Amniotic stem cell (primary cell): ENCODE measurements around the gene FBXL13.
A peak's percentile ranks its signal among the peaks of the same experiment; 100 is the strongest.
"Not testable (repeated sequence)": the region's sequence is repeated elsewhere in the genome, so short reads cannot be mapped to it uniquely, and the experiment has no call there.

Experiments used
- DNase-seq: peaks from one replicate; lab custom pipeline; 2025; lab: John Stamatoyannopoulos, UW

Gene FBXL13

DNA sequence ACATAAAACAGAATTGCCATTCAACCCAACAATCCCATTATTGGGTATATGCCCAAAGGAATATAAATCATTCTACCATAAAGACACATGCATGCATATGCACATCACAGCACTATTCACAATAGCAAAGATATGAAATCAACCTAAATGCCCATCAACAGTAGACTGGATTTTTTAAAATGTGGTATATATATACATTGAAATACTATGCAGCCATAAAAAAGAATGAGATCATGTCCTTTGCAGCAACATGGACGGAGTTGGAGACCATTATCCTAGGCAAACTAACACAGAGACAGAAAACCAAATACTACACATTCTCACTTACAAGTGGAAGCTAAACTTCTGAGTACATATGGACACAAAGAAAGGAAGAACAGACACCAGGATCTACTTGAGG, 51.0 kb downstream of the FBXL13 start:
- DNase-seq = not testable (repeated sequence)

DNA sequence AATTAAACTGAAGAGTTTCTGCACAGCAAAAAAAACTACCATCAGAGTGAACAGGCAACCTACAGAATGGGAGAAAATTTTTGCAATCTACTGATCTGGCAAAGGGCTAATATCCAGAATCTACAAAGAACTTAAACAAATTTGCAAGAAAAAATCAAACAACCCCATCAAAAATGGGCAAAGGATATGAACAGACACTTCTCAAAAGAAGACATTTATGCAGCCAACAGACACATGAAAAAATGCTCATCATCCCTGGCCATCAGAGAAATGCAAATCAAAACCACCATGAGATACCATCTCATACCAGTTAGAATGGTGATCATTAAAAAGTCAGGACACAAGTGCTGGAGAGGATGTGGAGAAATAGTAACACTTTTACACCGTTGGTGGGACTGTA, 53.1 kb downstream of the FBXL13 start:
- not testable (repeated sequence) for DNase-seq

DNA sequence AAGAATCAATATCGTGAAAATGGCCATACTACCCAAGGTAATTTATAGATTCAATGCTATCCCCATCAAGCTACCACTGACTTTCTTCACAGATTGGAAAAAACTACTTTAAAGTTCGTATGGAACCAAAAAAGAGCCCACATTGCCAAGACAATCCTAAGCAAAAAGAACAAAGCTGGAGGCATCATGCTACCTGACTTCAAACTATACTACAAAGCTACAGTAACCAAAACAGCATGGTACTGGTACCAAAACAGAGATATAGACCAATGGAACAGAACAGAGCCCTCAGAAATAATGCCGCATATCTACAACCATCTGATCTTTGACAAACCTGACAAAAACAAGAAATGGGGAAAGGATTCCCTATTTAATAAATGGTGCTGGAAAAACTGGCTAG, 53.7 kb downstream of the FBXL13 start:
- not testable (repeated sequence) for DNase-seq

GRCh38 chr7:103018295-103018694, 56.3 kb downstream of the FBXL13 start:
- DNase-seq = not testable (repeated sequence)

GRCh38 chr7:103011650-103012049, 62.9 kb downstream of the FBXL13 start:
- DNase-seq = no peak

DNA sequence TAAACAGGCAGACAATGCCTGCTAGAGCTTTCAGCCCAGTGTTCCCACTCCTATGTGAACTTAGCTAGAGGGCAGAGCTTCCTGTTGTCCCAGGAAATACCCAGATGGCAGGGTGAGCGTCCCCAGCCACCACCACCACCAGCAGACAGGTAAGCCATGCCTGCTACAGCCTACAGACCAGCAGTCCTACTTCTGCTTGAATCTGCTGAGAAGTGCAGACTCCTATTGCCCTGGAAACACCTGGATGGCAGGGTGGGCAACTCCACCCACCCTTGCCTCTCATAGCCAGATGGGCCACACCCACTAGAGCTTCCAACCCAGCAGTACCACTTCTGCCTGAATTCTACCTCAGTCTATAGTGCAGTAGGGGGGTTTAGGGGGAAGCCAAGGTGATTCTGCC, 64.4 kb downstream of the FBXL13 start:
- no peak for DNase-seq

GRCh38 chr7:103009466-103010185, 65.0 kb downstream of the FBXL13 start:
- no peak for DNase-seq

GRCh38 chr7:103003004-103003403, 71.6 kb downstream of the FBXL13 start:
- DNase-seq = no peak

- DNase-seq = no peak
Measured at GRCh38 chr7:103001210-103001609, 73.4 kb downstream of the FBXL13 start.

DNA sequence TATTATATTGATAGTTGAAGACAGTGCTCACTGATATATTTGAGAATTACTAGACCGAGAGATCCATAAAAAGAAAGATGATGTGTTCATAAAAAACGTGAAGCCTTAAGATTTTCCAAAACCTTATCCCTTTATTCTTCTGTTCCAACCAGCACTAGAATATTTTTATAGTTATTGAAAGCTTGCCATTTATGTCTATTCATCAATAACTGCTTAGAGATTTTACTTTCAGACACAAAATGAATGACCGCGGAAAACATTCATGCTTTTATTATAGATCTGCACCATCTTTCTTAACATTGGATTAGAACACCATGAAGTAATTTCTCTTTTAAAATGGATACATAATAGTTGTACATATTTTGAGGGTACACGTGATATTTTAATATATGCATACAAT, 77.6 kb downstream of the FBXL13 start:
- DNase-seq = no peak

GRCh38 chr7:102995609-102996008, 79.0 kb downstream of the FBXL13 start:
- DNase-seq = not testable (repeated sequence)

- DNase-seq = no peak
Measured at GRCh38 chr7:102994567-102994966, 80.0 kb downstream of the FBXL13 start.

DNA sequence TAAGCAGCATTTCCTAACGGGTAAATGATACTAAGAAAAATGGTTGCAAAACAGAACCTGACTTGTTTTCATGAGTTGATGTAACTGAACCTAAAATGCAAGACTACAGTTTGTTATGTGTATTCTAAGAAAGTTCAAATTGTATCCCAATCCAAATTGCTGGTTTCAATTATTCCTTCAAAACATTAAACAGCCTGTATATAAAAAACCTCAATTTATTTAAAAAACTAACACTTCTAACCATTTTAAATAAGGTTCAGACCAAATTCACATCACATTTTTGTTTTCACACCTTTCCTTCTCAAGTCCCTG, 80.9 kb downstream of the FBXL13 start:
- DNase-seq = no peak

DNA sequence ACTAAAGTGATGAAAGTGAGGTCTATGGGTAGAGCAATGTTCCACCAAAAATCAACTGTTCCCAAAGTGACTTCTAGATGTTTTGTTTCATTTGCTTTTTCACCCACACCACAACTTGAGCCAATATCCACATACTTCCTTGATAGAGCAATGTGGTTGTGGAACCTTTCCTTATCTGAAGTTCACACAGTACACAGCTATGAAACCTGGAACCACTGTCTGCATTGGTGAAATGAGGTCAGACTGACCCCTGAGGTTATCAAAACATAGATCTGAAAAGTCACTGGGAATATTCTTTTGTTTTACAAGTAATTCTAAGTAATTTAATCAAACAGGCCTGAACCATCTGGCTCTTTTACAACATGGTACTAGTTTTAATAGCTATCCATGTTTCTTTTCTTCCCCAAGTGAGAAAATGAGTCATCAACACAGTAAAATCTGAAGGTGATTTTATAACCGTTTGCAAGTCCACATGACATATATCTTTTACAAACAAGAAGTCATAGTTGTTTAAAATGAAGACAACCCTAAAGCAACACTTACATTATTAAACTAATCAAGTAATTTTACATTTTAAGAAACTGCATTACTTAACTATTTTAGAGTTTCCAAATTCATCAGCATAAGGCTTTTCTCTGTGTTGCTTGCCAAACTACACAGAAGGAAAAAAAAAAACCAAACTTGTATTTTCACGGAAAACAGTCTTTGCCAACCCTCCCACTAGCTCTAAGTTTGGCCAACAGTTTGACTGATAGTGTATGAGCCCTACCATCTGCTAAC, 81.5 kb downstream of the FBXL13 start:
- no peak for DNase-seq

- no peak for DNase-seq
Measured at GRCh38 chr7:102992509-102992937, 82.1 kb downstream of the FBXL13 start.

DNA sequence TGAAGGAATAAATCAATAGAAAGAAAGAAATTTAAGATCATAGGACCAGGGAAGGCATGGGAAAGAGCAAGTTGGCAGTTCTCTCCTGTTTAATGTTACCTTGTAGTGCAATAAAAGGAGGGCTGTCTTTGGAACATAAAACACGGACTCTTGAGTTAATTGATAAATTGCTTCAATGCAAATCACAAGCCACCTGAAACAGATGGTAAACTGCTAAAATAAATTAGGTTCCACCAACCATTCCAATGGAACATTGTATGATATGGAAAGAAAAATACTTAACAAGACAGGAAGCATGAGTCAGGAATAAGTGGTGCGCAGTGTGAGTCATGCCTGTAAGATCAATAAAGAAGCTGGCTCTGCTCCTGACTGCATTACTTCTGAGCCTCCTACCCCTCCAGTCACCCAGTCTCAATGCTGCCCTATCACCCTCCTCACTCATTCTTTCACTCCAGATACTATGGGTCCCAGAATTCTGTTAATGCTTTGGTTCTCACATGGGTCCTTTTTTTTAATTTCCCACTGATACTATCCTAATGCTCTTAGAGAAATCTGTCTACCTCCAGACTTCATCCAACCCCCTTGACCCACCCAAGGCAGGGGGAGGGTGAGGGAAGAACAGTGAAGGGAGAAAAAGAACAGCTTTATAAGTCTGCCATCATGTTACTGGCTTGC, 82.9 kb downstream of the FBXL13 start:
- DNase-seq = peak; percentile 71

DNA sequence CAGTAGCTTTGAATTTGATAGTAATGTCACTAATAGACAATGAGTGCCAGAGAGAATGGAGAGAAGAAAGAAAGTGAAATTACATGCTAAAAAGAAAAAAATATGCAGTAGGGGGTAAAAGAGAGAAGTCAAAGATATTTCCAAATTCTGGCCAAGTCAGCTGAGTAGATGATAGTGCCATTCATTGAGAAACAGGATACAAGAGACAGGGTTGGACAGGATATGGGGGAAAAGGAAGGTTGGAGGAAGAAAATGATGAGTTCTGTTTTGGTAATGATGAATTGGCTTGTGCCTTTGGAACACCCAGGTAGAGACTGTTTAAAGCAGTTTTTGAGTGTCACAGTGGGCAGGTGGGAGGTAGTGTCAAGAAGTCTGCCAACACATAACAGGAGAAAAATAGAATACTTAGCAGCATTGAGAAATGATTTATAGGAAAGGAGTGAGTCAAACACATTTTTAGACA, 83.5 kb downstream of the FBXL13 start:
- DNase-seq = no peak

- no peak for DNase-seq
Measured at GRCh38 chr7:102990642-102991041, 84.0 kb downstream of the FBXL13 start.

DNA sequence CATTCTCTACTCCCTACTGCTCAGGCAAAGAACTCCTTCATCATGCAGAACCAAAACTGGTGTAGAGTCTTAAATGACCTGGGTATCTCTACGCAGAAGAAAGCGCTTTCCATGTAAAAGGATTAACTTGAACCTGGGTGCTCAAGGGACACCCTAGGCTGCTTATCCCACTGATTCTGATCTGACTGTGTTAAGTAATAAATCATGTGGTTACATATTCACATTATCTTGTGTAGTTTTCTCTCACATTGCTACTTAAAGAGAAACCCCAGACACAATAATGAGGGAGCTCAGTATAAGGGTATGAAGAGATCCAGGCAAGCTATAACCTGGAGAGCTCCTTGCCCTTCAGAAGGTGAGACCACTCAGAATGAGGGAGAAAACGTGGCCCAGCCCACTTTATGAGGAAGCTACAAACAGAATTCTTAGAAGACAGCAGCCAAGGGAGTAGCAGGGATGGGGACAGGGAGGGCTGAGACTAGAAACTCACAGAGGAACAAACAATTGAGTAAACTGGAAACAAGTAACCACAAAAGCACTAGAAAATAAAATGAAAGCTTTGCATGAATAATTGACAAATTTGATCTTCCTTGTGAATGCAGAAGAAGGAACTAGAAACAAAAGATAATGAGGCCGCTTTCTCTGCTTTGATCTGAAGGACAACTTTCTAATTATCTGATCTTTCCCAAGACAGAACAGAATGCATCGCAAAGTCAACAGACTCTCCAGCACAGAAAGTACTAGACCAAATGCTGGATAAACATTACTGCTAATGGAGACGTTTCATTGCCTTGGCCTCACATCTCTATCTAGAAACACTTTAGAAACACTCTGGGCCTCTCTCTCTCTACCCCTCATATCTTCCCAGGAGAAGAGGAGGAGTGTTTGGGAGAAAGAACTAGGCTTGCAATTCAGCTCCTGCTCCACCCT, 85.7 kb downstream of the FBXL13 start:
- no peak for DNase-seq

DNA sequence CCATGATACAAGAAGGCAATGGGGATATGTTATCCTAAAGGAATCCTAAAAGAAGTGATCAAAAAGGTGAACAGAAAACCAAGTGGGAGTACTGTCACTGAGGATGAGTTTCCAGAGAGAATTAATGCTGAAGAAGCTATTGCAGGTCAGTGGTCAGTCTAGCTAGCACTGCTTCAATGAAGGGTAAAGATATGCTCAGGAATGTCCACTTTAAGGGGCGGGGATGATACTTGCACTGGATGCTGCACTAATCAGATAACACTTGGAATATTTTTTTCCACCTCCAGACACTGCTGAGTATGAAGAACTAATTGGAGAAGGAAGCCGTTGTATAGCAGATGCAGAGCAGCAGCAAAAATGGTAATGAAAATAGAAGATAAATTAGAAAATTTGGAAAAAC, 86.5 kb downstream of the FBXL13 start:
- DNase-seq = no peak

DNA sequence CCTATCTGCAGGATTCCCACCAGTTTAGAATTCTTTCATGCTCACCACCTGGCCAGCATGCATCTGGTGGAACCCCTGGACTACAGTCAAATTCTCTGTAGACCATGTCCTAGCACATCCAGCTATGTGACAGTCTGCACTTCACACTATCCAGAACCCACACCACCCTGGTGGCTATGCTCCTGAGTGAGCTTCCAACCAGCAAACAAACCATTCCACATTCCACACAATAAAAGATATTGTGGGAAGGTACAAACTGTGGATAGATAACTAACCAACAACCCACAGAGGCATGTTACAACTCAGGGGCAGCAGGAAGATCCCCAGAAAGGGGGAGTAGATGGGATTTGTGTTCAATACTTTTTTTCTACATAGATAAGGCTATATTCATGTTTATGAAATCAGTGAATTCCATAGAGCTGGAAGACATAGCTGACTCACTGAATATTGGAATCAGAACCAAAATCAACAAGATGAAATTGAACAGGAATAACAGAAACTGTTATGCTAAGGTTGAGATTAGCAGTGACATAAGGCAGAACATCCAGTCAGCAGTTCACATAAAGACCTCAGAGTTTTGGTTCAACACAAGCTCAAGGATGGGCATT, 89.3 kb downstream of the FBXL13 start:
- DNase-seq = no peak
